ENCODE measurements around the gene MYO16. TPM values are rescaled to one million over a fixed set of nuclear protein-coding genes. Genes with fewer than 3 reads are reported as not detected.

The MYO16 gene
- total and polyA plus RNA-seq, 7 donors: 0.01 to 0.46 (median 0.30) TPM

GRCh38 chr13:108733022-108733560, 103.7 kb downstream of the MYO16 start:
- ATAC-seq: no peak
- Histone ChIP-seq H3K27ac (no peak overlapping the region), H3K4me3 (no peak overlapping the region), H3K4me1 (no peaks in the 10 kb centered on the region), H3K27me3 (ENCODE audit: insufficient read depth in 3 of 3, low read length in 2 of 3) (no peaks in the 10 kb centered on the region), H3K9me3 (no peaks in the 10 kb centered on the region), H3K36me3 (ENCODE audit: insufficient read depth in 1 of 2, low read depth in 1 of 2) (no peaks in the 10 kb centered on the region)
- TF ChIP-seq CTCF (IDR thresholded peaks at IDR 0.05): no peak
- 35 to 55% (median 45%) methylated on average over 3 of the region's 3 CpGs for WGBS, 3 donors
- intact Hi-C loops (cut with DNase I): no loop called here
- no peak for DNase-seq

DNA sequence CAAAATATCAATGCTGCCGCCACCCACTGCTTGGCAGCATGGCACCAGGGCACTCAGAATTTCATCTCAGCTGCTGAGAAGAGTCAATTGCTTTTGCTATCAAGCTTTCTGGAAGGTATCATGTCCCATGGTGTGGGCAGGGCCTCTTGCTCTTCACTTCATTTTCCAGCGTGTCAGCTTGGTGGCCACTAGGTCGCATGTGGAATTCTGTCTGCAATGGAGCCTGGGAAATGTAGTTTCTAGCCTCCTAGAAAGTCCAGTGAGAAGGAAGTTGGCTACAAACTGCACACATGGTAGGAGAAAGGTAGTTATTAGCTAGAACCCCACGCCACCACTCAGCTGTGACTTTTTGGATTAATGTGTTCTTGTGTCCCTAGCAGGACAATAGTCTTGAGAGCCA, 105.3 kb downstream of the MYO16 start:
- no peak for DNase-seq
- intact Hi-C loops (cut with DNase I): no loop called here
- WGBS, 3 donors: 56 to 62% (median 62%) methylated on average over 4 of the region's 4 CpGs
- no peak for ATAC-seq
- no peaks in the 10 kb centered on the region for H3K27me3 ChIP-seq (ENCODE audit: insufficient read depth in 3 of 3, low read length in 2 of 3)
- no peaks in the 10 kb centered on the region for H3K36me3 ChIP-seq (ENCODE audit: insufficient read depth in 1 of 2, low read depth in 1 of 2)
- H3K4me1 ChIP-seq: no peaks in the 10 kb centered on the region
- TF ChIP-seq CTCF (IDR thresholded peaks at IDR 0.05): no peak
- H3K9me3 ChIP-seq: no peaks in the 10 kb centered on the region
- no peak overlapping the region for H3K27ac ChIP-seq
- H3K4me3 ChIP-seq: no peak overlapping the region

DNA sequence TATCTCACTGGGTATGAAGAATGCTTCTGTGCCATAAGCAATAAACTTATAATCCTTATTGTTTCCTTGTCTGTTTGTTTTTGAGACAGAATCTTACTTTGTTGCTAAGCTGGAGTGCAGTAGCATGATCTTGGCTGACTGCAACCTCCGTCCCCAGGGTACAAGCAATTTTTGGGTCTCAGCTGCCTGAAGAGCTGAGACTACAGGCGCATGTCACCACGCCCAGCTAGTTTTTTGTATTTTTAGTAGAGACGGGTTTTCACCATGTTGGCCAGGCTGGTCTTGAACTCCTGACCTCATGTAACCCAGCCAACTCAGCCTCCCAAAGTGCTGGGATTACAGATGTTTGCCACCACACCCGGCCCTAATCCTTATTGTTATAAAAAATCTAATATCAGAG, 112.5 kb downstream of the MYO16 start:
- DNase-seq (no peak), ATAC-seq (no peak)
- H3K9me3 ChIP-seq: no peaks in the 10 kb centered on the region
- H3K36me3 ChIP-seq (ENCODE audit: insufficient read depth in 1 of 2, low read depth in 1 of 2): no peaks in the 10 kb centered on the region
- H3K4me1 ChIP-seq: no peaks in the 10 kb centered on the region
- no peak for TF ChIP-seq CTCF (IDR thresholded peaks at IDR 0.05)
- H3K27me3 ChIP-seq (ENCODE audit: insufficient read depth in 3 of 3, low read length in 2 of 3): no peaks in the 10 kb centered on the region
- 56 to 71% (median 62%) methylated on average over 5 of the region's 5 CpGs for WGBS, 3 donors
- H3K4me3 ChIP-seq: no peak overlapping the region
- H3K27ac ChIP-seq: no peak overlapping the region
- intact Hi-C loops (cut with DNase I): no loop called here

GRCh38 chr13:108742701-108743451, 113.5 kb downstream of the MYO16 start:
- WGBS, 3 donors: 59 to 74% (median 62%) methylated on average over 2 of the region's 2 CpGs
- ATAC-seq (no peak), DNase-seq (no peak)
- TF ChIP-seq CTCF (IDR thresholded peaks at IDR 0.05): no peak
- Histone ChIP-seq H3K27ac (no peak overlapping the region), H3K9me3 (no peaks in the 10 kb centered on the region), H3K36me3 (ENCODE audit: insufficient read depth in 1 of 2, low read depth in 1 of 2) (no peaks in the 10 kb centered on the region), H3K4me3 (no peak overlapping the region), H3K27me3 (ENCODE audit: insufficient read depth in 3 of 3, low read length in 2 of 3) (no peaks in the 10 kb centered on the region), H3K4me1 (no peaks in the 10 kb centered on the region)
- intact Hi-C loops (cut with DNase I): no loop called here

Data from psoas muscle (tissue), 8 donors.